Measurements from ENCODE around the gene FMNL3. TPM values are rescaled to one million over a fixed set of nuclear protein-coding genes. Genes with fewer than 3 reads are reported as not detected.
"Not testable (repeated sequence)": the region's sequence is repeated elsewhere in the genome, so short reads cannot be mapped to it uniquely, and the experiment has no call there.

The FMNL3 gene
- polyA plus RNA-seq, 1 experiment, result 13.3 TPM

- POLR2A ChIA-PET, result interaction anchor here (0.6 kb wide), 2 partner anchors 13 to 236 kb away, joined by 3 to 10 read pairs; no protein-coding TSS in a partner anchor
- H3K4me3 ChIP-seq (ENCODE audit: low read depth, low read length), result no peak overlapping the region
- TF ChIP-seq, protein P1, sequence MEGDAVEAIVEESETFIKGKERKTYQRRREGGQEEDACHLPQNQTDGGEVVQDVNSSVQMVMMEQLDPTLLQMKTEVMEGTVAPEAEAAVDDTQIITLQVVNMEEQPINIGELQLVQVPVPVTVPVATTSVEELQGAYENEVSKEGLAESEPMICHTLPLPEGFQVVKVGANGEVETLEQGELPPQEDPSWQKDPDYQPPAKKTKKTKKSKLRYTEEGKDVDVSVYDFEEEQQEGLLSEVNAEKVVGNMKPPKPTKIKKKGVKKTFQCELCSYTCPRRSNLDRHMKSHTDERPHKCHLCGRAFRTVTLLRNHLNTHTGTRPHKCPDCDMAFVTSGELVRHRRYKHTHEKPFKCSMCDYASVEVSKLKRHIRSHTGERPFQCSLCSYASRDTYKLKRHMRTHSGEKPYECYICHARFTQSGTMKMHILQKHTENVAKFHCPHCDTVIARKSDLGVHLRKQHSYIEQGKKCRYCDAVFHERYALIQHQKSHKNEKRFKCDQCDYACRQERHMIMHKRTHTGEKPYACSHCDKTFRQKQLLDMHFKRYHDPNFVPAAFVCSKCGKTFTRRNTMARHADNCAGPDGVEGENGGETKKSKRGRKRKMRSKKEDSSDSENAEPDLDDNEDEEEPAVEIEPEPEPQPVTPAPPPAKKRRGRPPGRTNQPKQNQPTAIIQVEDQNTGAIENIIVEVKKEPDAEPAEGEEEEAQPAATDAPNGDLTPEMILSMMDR (IDR thresholded peaks at IDR 0.05; ENCODE audit: insufficient read depth, low read depth, low read length), result no peak
- CTCF ChIA-PET, result interaction anchor here (0.7 to 1.8 kb wide), 3 partner anchors 14 to 104 kb away, joined by 3 to 8 read pairs (median 4); no protein-coding TSS in a partner anchor
- DNase-seq (ENCODE audit: low read depth), result no peak
- H3K27me3 ChIP-seq (ENCODE audit: control insufficient read depth, insufficient read depth, low read length), result no peaks in the 10 kb centered on the region
- H3K36me3 ChIP-seq (ENCODE audit: control insufficient read depth, insufficient read depth, low read length), result peaks cover 3% of the 10 kb centered on the region; the same call in 1 of the 2 replicates
These were observed 41.1 kb upstream of the FMNL3 start for GRCh38 chr12:49748306-49748705.

DNA sequence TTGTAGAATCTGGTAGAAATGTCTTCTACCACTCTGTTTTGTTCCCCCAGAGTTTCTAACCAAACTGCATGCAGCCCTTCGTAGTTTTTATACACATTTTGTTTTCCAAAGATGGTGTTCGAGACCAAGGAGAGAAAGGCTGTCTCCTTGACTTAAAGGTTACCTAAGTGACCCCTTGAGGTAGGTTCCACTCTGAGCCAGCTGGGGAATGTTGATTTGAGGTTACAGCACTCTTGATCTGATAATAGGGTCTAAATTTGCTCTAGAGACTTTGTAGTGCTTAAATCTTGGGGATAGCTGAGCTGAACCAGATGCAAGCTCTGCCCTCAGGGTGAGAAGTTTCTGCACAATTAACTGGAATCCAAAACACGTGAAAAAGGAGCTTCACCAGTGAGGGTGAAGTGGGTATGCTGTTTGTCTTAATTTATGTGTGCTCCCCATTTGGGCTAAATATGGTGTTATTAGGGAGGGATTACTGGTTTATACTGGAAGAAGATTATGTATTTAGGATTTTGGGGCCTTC is 37.2 kb upstream of the FMNL3 start:
- CTCF ChIA-PET, result interaction anchor here (1.2 to 1.5 kb wide), 2 partner anchors 19 to 397 kb away, joined by 3 to 8 read pairs; partner anchors contain the start of gene DNAJC22
- POLR2A ChIA-PET, result no interaction called here
- no peaks in the 10 kb centered on the region for H3K27me3 ChIP-seq (ENCODE audit: control insufficient read depth, insufficient read depth, low read length)
- no peak overlapping the region for H3K4me3 ChIP-seq (ENCODE audit: low read depth, low read length)
- DNase-seq (ENCODE audit: low read depth), result no peak
- H3K36me3 ChIP-seq (ENCODE audit: control insufficient read depth, insufficient read depth, low read length), result no peaks in the 10 kb centered on the region
- TF ChIP-seq, protein P1 (IDR thresholded peaks at IDR 0.05; ENCODE audit: insufficient read depth, low read depth, low read length), result no peak

DNA sequence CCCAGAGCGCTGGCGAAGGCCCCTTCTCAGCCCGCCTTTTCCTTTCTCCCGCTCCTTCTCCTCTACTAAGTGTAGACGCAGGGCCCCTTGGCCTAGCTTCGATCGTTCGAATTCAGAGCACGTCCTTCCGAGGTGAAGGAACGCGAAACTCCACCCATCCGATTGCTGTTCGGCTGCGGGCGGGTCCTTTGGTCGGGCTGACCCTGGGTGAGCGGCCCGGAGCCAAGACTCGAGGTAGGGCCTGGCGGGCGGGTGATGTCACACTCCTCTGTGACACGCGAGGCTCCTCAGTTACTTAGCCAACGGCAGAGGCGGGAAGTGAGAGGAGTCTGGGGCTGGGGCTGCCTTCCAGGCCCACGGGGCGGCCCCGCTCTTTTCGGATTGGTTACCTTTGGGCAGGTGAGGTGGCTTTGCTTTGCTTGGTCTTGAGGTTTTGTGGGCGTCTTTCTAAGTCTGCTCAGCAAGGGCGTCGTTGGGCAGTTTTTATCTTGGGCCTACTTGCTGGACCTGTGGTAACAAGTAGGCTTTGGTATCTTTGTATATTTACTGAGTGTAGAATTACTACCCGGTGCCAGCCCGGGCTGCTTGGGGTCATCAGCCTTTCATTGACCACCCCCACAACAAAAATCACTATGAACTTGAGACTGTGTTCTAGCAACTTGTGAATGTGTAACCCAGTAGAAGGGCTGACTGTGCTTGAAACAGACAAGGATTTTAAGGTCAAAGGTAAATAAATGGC is 34.8 kb upstream of the FMNL3 start:
- Histone ChIP-seq H3K4me3 (ENCODE audit: low read depth, low read length) (peak overlapping the region; percentile 76), H3K27me3 (ENCODE audit: control insufficient read depth, insufficient read depth, low read length) (no peaks in the 10 kb centered on the region), H3K36me3 (ENCODE audit: control insufficient read depth, insufficient read depth, low read length) (no peaks in the 10 kb centered on the region)
- TF ChIP-seq, protein P1 (IDR thresholded peaks at IDR 0.05; ENCODE audit: insufficient read depth, low read depth, low read length), result no peak
- POLR2A ChIA-PET, result interaction anchor here (0.7 to 1.0 kb wide), 4 partner anchors 24 to 186 kb away, joined by 3 to 6 read pairs (median 4); no protein-coding TSS in a partner anchor
- CTCF ChIA-PET, result interaction anchor here (0.6 to 2.0 kb wide), 38 partner anchors 8 to 1107 kb away, joined by 3 to 14 read pairs (median 4); no protein-coding TSS in a partner anchor
- peak; percentile 47 for DNase-seq (ENCODE audit: low read depth)

GRCh38 chr12:49740930-49741881 is 34.0 kb upstream of the FMNL3 start, which contains the start of gene TMBIM6:
Gene TMBIM6, plus strand, starts transcription at chr12:49741557. Its CDS starts 10,937 bp downstream, at chr12:49752494.
- POLR2A ChIA-PET, result interaction anchor here (0.6 to 1.0 kb wide), 8 partner anchors 24 to 281 kb away, joined by 3 to 22 read pairs (median 5); partner anchors contain the start of gene NCKAP5L
- TF ChIP-seq, protein P1 (IDR thresholded peaks at IDR 0.05; ENCODE audit: insufficient read depth, low read depth, low read length), result peak; percentile 96
- Histone ChIP-seq H3K36me3 (ENCODE audit: control insufficient read depth, insufficient read depth, low read length) (no peaks in the 10 kb centered on the region), H3K27me3 (ENCODE audit: control insufficient read depth, insufficient read depth, low read length) (no peaks in the 10 kb centered on the region), H3K4me3 (ENCODE audit: low read depth, low read length) (peak within 1 kb of the TSS; percentile 76)
- peak; percentile 100 for DNase-seq (ENCODE audit: low read depth)
- CTCF ChIA-PET, result interaction anchor here (0.6 to 2.0 kb wide), 40 partner anchors 9 to 1108 kb away, joined by 3 to 14 read pairs (median 4); no protein-coding TSS in a partner anchor

DNA sequence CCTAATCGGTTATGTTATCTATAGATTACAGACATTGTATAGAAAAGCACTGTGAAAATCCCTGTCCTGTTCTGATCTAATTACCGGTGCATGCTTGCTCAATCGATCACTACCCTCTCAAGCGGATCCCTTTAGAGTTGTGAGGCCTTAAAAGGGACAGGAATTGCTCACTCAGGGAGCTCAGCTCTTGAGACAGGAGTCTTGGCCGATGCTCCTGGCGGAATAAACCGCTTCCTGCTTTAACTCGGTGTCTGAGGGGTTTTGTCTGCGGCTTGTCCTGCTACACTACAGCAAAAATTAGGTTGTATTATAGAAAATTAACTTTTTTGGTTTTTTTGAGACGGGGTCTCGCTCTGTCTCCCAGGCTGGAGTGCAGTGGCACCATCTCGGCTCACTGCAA is 33.1 kb upstream of the FMNL3 start:
- H3K27me3 ChIP-seq (ENCODE audit: control insufficient read depth, insufficient read depth, low read length); H3K36me3 ChIP-seq (ENCODE audit: control insufficient read depth, insufficient read depth, low read length); POLR2A ChIA-PET; H3K4me3 ChIP-seq (ENCODE audit: low read depth, low read length); DNase-seq (ENCODE audit: low read depth): not testable (repeated sequence)
- CTCF ChIA-PET, result interaction anchor here (1.0 to 2.0 kb wide), 7 partner anchors 8 to 382 kb away, joined by 4 to 14 read pairs (median 10); no protein-coding TSS in a partner anchor

GRCh38 chr12:49738721-49739120 is 31.5 kb upstream of the FMNL3 start:
- H3K4me3 ChIP-seq (ENCODE audit: low read depth, low read length); H3K27me3 ChIP-seq (ENCODE audit: control insufficient read depth, insufficient read depth, low read length); H3K36me3 ChIP-seq (ENCODE audit: control insufficient read depth, insufficient read depth, low read length); POLR2A ChIA-PET; DNase-seq (ENCODE audit: low read depth); CTCF ChIA-PET: not testable (repeated sequence)

GRCh38 chr12:49734900-49735299 is 27.7 kb upstream of the FMNL3 start:
- POLR2A ChIA-PET; H3K4me3 ChIP-seq (ENCODE audit: low read depth, low read length); H3K27me3 ChIP-seq (ENCODE audit: control insufficient read depth, insufficient read depth, low read length); H3K36me3 ChIP-seq (ENCODE audit: control insufficient read depth, insufficient read depth, low read length); CTCF ChIA-PET; DNase-seq (ENCODE audit: low read depth): not testable (repeated sequence)

All from BJ (cell line).